ENCODE results near the gene PSMG2.

The PSMG2 gene, protein sequence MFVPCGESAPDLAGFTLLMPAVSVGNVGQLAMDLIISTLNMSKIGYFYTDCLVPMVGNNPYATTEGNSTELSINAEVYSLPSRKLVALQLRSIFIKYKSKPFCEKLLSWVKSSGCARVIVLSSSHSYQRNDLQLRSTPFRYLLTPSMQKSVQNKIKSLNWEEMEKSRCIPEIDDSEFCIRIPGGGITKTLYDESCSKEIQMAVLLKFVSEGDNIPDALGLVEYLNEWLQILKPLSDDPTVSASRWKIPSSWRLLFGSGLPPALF

DNA sequence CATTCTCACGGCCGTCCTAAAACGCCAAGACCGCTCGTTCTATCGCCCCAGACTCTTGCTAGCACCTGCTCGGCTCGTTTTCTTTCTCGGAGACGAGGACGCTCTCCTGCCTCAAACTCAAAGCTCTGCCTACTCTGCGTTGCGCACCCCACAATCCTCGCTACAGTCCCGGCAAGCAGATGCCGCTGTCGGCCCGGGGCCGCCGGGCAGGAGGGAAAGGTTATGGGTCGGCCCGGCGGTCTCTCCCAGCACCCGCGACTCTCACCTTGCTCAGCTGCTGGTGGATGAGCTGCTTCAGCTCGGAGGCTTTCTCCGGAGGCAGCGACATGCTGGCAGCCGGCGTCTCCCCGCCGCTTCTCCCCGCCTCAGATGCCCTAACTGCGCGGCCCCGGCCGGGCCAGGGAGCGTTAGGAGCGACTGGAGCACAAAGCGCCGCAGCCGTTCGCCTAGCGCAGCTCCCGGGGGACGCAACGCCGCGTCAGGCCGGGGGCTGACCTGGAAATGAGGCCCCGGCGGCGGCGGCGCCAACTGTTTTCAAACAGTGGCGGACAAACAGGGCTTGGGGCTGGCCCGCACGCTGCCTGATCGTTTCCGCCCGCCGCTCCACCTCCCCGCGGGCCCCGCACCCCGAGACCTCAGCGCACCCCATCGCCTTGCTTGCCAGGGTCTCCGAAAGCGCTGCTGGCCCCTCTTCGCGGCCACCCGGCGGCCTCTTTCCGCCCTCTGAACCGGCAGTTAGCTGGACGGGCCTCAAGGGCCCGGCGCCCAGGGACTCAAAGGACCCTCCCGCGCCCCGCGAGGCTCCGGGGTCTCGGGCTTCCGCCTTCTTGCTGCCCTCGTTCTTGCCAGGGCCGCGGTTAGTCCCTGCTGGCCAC is at the start of gene PSMG2, which contains the start of gene CEP76:
TSS of gene PSMG2 (plus strand) at position 822 of the 875 bp plus-strand sequence. CDS start 66 bp downstream, outside the sequence.
TSS of gene CEP76 (minus strand) at position 503 of the 875 bp plus-strand sequence. CDS start at position 328, 175 bp downstream.
- H3K4me3 ChIP-seq (ENCODE audit: low read depth, low read length), result peak within 1 kb of the TSS; percentile 84
- ChIA-PET CTCF (interaction anchor here (0.7 to 4.5 kb wide), 7 partner anchors 10 to 320 kb away, joined by 3 to 17 read pairs (median 3); no protein-coding TSS in a partner anchor), POLR2A (interaction anchor here (0.5 to 1.3 kb wide), 5 partner anchors 21 to 326 kb away, joined by 3 to 4 read pairs (median 3); partner anchors contain the start of gene AFG3L2)
- TF ChIP-seq, protein P1, sequence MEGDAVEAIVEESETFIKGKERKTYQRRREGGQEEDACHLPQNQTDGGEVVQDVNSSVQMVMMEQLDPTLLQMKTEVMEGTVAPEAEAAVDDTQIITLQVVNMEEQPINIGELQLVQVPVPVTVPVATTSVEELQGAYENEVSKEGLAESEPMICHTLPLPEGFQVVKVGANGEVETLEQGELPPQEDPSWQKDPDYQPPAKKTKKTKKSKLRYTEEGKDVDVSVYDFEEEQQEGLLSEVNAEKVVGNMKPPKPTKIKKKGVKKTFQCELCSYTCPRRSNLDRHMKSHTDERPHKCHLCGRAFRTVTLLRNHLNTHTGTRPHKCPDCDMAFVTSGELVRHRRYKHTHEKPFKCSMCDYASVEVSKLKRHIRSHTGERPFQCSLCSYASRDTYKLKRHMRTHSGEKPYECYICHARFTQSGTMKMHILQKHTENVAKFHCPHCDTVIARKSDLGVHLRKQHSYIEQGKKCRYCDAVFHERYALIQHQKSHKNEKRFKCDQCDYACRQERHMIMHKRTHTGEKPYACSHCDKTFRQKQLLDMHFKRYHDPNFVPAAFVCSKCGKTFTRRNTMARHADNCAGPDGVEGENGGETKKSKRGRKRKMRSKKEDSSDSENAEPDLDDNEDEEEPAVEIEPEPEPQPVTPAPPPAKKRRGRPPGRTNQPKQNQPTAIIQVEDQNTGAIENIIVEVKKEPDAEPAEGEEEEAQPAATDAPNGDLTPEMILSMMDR (IDR thresholded peaks at IDR 0.05; ENCODE audit: insufficient read depth, low read length, missing control alignments), result no peak
- DNase-seq (ENCODE audit: low read depth, low spot score), result no peak

DNA sequence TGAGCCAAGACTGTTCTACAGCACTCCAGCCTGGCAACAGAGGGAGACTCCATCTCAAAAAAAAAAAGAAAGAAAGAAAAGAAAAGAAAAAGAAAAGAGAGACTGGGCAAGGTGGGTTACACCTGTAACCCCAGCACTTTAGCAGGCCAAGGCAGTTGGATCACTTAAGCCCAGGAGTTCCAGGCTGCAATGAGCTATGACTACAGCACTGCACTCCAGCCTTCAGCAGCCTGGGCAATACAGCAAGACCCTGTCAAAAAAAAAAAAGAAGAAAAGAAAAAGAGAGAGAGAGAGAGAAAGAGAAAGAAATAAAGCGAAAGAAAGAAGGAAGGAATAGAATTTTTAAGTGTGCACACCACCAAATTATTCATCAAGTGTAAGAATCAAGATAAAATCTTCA is 47.9 kb upstream of the PSMG2 start:
- TF ChIP-seq, protein P1 (IDR thresholded peaks at IDR 0.05; ENCODE audit: insufficient read depth, low read length, missing control alignments), result no peak
- no peak for DNase-seq (ENCODE audit: low read depth, low spot score)
- ChIA-PET POLR2A (no interaction called here), CTCF (interaction anchor here (0.9 kb wide), 1 partner anchor 269 kb away, joined by 3 read pairs; no protein-coding TSS in a partner anchor)
- no peak overlapping the region for H3K4me3 ChIP-seq (ENCODE audit: low read depth, low read length)

DNA sequence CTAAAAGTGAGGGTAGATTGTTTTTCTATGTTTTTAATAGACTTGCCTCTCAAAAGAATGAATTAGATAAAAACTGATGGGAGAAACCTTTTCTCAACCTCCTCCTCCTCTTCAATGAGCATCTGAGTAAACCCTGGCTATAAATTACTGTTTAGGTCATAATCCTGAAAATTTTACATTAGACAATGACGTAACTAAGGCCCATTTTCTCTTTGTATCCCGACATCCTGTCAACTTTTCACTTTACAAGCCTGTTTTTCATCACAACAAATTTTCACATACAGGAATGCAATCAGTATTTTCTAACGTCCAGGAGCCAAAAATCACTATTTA is 46.3 kb upstream of the PSMG2 start:
- no peak for DNase-seq (ENCODE audit: low read depth, low spot score)
- CTCF ChIA-PET, result interaction anchor here (15.7 kb wide), 1 partner anchor 266 kb away, joined by 336 read pairs; no protein-coding TSS in a partner anchor
- POLR2A ChIA-PET, result no interaction called here
- TF ChIP-seq, protein P1 (IDR thresholded peaks at IDR 0.05; ENCODE audit: insufficient read depth, low read length, missing control alignments), result no peak
- H3K4me3 ChIP-seq (ENCODE audit: low read depth, low read length), result peak overlapping the region; percentile 81

DNA sequence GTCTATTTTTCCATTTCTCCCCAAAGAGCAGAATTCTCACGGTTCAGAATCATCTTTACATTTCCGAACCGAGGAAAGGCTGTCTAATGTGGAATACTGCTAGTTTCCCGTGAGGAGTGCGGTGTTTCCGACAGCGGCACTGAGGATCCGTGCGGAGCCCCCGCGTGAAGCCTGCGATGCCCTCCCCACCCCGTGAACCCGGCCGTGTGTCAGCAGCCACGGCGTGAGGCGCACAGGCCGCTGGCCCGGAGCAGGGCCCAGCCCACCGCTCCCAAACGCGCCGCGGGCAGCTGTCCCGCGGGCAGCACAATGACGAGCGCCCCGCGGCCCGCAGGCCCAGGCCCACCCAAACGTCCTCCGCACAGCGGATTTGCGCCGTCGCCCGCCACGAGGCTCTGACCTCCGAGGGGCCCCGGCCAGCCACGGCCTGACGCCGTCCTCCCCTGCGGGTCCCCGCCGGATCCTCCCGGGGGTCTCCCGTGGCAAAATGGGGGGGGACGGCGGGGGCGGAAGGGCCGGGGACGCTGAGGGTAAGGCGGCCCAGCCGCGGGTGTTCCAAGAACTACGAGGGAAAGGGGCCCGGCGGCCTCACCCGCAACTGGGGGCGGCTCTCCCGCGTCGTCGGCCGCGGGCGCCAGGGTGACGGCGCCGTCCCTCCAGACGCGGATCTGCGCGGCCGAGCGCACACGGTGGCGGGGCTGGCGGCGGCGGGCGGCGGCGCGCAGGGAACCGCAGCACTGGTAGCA is 45.7 kb upstream of the PSMG2 start:
- TF ChIP-seq, protein P1 (IDR thresholded peaks at IDR 0.05; ENCODE audit: insufficient read depth, low read length, missing control alignments), result no peak
- H3K4me3 ChIP-seq (ENCODE audit: low read depth, low read length), result peak overlapping the region; percentile 81
- DNase-seq (ENCODE audit: low read depth, low spot score), result no peak
- CTCF ChIA-PET, result interaction anchor here (15.7 kb wide), 1 partner anchor 267 kb away, joined by 336 read pairs; no protein-coding TSS in a partner anchor
- POLR2A ChIA-PET, result interaction anchor here (0.7 kb wide), 1 partner anchor 645 kb away, joined by 3 read pairs; no protein-coding TSS in a partner anchor

DNA sequence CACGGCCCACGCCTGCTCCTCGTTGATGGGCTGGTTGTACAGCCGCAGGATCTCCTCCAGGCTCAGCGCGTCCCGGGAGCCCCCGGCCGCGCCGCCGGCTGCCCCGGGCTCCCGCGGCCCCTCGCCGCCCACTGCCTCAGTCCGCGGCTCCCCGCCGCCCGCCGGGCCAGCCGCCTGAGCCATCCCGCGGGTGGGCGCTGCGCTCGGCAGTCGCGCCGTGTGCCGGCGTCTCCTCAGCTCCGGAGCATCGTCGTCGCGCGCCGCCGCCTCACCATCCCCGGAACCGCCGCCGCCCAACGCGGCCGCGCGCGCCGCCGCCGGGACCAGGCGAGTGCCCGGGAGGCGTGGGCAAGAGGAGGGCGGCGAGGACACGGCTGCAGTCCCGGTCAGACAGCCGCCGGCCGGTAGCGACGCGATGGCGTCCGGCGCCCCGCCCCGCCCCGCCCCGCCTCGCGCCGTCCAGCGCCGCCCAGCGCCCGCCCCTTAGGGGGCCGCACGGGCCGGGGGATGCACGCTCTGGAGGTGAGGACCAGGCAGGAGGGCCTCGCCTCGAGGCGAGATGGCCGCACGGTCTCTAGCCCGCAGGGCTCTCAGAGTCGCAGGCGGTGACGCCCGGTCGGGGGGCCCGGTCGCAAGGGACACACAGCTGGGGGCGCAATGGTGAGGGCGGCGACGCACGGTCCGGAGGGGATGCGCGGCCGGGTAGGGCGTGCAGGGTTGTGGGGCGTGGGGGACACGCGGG is 45.0 kb upstream of the PSMG2 start, which contains the start of gene SPIRE1:
TSS of gene SPIRE1 (minus strand) at position 424 of the 742 bp plus-strand sequence. CDS start at position 183, 241 bp downstream.
- TF ChIP-seq, protein P1 (IDR thresholded peaks at IDR 0.05; ENCODE audit: insufficient read depth, low read length, missing control alignments), result no peak
- ChIA-PET CTCF (interaction anchor here (1.6 to 15.7 kb wide), 5 partner anchors 13 to 268 kb away, joined by 4 to 336 read pairs (median 11); no protein-coding TSS in a partner anchor), POLR2A (interaction anchor here (0.7 to 0.8 kb wide), 2 partner anchors 250 to 644 kb away, joined by 3 to 4 read pairs; partner anchors contain the start of gene PRELID3A)
- DNase-seq (ENCODE audit: low read depth, low spot score), result no peak
- peak within 1 kb of the TSS; percentile 81 for H3K4me3 ChIP-seq (ENCODE audit: low read depth, low read length)
